Epithelial cell of proximal tubule (primary cell): Measurements from ENCODE around the gene NUP50. TPM values are rescaled to one million over a fixed set of nuclear protein-coding genes. Genes with fewer than 3 reads are reported as not detected.

Experiments used
- DNase-seq: peaks from one replicate; pipeline ENCODE4 v3.0.0-alpha.2; 2011; ENCODE audit warnings: low read depth
- H3K4me3 ChIP-seq: 2 replicates; pipeline ENCODE4 v1.5.1; 2011; ENCODE audit warnings: low read depth, mild to moderate bottlenecking, low read length
- total RNA-seq: library from RNA; depleted of rRNA; stranded (reverse); fragments of >200 nt; gene quantifications from 2 replicates; pipeline ENCODE4 v1.2.3, GENCODE V29; 2015
- TF ChIP-seq, protein P1 (sequence below): conservative IDR thresholded peaks from 2 replicates; pipeline ENCODE4 v1.5.1; 2012; ENCODE audit warnings: low read depth, mild to moderate bottlenecking, low read length

The NUP50 gene
- total RNA-seq, 1 donor from 2014 or later: 60.8 TPM

DNA sequence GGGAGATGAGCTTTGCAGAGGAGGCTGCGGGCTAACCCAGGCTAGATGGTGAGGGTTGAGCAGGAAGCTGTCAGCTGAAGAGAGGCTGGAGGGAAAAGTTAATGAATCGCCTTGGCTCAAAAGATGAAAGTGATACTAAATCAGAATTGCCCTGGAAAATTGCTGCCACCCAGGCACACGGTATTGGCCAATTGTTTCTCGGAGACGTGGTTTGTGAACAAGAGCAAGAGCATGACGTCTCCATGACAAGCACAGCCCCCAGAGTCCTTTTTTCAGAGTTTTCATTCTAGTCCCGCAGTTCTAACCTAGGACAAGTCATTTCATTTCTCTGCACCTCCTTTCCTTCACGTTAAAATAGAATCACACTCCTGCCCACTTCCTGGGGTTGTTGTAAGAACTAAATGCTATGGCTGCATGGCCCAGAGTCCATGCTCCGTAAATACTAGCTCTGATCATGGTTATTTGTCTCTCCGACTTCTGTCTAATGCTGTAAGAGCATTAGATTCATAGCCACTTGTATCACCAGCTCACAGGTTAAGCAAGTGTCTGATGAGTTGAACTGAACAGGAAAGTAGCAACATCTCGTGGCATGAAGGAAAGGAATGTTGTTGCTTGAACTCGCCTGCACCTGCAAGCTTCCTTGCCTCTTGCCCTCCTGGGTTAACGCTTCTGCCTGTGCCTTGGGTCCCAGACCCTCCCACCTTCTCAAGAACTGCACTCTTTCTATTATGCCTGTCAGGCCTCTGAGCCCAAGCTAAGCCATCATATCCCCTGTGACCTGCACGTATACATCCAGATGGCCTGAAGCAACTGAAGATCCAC, 33.8 kb upstream of the NUP50 start:
- TF ChIP-seq, protein P1, sequence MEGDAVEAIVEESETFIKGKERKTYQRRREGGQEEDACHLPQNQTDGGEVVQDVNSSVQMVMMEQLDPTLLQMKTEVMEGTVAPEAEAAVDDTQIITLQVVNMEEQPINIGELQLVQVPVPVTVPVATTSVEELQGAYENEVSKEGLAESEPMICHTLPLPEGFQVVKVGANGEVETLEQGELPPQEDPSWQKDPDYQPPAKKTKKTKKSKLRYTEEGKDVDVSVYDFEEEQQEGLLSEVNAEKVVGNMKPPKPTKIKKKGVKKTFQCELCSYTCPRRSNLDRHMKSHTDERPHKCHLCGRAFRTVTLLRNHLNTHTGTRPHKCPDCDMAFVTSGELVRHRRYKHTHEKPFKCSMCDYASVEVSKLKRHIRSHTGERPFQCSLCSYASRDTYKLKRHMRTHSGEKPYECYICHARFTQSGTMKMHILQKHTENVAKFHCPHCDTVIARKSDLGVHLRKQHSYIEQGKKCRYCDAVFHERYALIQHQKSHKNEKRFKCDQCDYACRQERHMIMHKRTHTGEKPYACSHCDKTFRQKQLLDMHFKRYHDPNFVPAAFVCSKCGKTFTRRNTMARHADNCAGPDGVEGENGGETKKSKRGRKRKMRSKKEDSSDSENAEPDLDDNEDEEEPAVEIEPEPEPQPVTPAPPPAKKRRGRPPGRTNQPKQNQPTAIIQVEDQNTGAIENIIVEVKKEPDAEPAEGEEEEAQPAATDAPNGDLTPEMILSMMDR: no peak
- H3K4me3 ChIP-seq: no peak overlapping the region
- DNase-seq: no peak

DNA sequence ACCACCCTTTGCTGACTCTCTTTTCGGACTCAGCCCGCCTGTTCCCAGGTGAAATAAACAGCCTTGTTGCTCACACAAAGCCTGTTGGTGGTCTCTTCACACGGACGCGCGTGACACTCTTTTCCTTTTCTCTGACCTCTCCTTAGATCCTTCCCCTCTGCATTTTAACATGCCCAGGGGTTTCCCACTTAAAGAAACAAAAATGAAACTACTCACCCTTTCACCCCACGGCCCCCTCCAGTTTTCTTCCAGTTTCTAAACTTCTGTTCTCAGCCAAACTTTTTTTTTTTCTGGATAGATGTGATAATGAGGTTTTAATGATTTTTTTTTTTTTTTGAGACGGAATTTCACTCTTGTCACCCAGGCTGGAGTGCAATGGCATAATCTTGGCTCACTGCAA, 32.8 kb upstream of the NUP50 start:
- H3K4me3 ChIP-seq: no peak overlapping the region
- TF ChIP-seq, protein P1: no peak
- no peak for DNase-seq

DNA sequence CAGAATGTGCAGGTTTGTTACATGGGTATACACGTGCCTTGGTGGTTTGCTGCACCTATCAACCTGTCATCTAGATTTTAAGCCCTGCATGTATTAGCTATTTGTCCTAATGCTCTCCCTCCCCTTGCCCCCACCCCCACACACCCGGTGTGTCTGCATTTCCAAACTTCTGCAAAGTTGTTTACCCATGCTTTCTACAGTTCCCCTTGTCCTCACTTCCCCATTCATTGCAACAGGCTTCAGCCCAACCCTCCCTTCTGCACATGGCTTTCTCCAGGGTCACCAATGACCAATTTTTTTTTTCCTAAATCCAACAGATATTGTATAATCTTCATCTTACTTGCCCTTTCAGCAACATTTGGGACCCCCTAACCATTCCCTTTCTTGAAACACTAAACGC, 32.0 kb upstream of the NUP50 start:
- no peak overlapping the region for H3K4me3 ChIP-seq
- TF ChIP-seq, protein P1: no peak
- DNase-seq: no peak

DNA sequence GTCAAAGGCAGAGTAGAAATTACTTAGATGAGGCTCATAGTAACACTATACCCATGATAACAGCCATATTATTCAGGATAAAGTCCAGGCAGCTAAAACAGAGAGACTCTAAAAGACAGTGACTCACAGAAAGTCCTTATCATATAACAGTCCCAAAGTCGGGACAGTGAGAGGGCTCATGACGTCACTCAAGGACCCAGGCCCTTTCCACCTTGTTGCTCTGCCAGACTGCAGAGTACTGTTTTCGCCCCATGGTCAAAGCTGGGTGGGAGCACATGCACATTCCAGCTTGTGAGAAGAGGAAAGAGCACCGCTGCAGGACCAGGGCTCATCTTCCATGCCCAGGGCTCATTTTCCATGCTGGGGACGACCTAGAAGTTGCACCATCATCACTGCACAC, 29.4 kb upstream of the NUP50 start:
- TF ChIP-seq, protein P1: no peak
- no peak for DNase-seq
- no peak overlapping the region for H3K4me3 ChIP-seq

DNA sequence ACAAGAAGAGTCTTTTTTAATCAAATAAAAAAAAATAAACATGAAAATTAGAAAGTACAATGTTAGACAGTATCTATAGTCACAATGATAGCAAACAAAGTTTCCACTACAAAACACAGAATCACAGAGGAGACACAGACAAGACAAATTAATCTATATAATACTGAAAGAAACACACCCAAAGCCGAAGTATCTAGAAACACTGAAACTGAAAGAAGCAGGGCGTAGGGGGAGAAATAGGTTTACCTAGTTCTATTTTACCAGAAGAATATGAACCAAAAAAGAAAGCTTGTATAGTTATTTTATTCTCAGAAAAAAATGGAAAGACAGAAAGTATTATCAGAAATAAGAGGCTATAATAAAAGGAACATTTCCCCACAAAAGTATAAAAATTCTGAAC, 27.1 kb upstream of the NUP50 start:
- no peak for DNase-seq
- TF ChIP-seq, protein P1: no peak

DNA sequence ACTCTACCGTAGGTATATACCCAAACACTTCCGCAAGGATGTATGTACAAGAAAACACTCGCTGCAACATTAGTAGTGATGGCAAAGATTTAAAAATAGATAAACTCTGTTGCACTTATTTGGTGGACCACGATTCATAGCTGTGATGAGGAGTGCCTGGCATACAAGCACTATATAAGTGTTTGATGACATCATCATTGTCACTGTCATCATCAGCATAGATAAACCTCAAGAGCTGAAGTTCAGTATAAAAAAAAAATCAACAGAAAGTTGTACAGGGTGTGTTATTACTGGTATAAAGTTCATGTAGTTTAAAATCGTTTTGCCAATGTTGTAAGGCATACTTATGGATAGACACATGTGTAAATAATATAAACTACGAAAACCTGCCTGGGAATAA, 24.0 kb upstream of the NUP50 start:
- no peak overlapping the region for H3K4me3 ChIP-seq
- DNase-seq: no peak
- TF ChIP-seq, protein P1: no peak

More for the DNA sequence above, 27.1 kb upstream of the NUP50 start:
- no peak overlapping the region for H3K4me3 ChIP-seq

DNA sequence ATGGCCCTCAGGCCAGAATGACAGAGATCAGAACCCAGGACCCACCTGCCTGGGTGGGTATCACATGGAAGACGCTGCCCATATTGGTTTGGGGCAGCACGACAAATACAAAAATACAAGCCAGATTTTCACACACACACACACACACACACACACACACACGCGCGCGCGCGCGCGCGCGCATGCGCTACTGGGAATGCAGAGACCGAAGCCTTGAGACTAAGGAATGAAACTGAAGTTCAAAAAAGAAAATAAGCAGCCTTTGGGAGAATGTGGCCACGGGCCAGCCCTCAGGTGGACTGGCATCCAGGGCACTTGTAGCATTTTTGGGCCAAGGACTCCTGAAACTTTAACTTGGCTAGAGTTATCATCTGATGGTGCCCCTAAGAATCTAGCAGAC, 21.3 kb upstream of the NUP50 start:
- no peak overlapping the region for H3K4me3 ChIP-seq
- no peak for DNase-seq
- TF ChIP-seq, protein P1: no peak
